ENCODE results near the gene DLGAP5. TPM values are rescaled to one million over a fixed set of nuclear protein-coding genes. Genes with fewer than 3 reads are reported as not detected.
A peak's percentile ranks its signal among the peaks of the same experiment; 100 is the strongest.

The DLGAP5 gene
- total RNA-seq, 1 donor from 2014 or later, result 4.4 TPM

GRCh38 chr14:55180006-55180405 lies 11.4 kb downstream of the DLGAP5 start:
- Histone ChIP-seq H3K27me3 (ENCODE audit: control insufficient read depth, insufficient read depth, low read length) (no peaks in the 10 kb centered on the region), H3K4me3 (ENCODE audit: low read depth, low read length) (no peak overlapping the region), H3K36me3 (ENCODE audit: control insufficient read depth, insufficient read depth, low read length) (no peaks in the 10 kb centered on the region)
- DNase-seq (ENCODE audit: low read depth), result no peak
- TF ChIP-seq CTCF (IDR thresholded peaks at IDR 0.05; ENCODE audit: insufficient read depth, low read length, poor library complexity, severe bottlenecking), result no peak

- no peak overlapping the region for H3K4me3 ChIP-seq (ENCODE audit: low read depth, low read length)
- H3K27me3 ChIP-seq (ENCODE audit: control insufficient read depth, insufficient read depth, low read length), result no peaks in the 10 kb centered on the region
- TF ChIP-seq CTCF (IDR thresholded peaks at IDR 0.05; ENCODE audit: insufficient read depth, low read length, poor library complexity, severe bottlenecking), result no peak
- no peak for DNase-seq (ENCODE audit: low read depth)
- H3K36me3 ChIP-seq (ENCODE audit: control insufficient read depth, insufficient read depth, low read length), result no peaks in the 10 kb centered on the region
Measured at GRCh38 chr14:55170526-55170925, 20.9 kb downstream of the DLGAP5 start.

GRCh38 chr14:55160989-55161388 lies 30.4 kb downstream of the DLGAP5 start:
- no peak for DNase-seq (ENCODE audit: low read depth)
- peak; percentile 35 for TF ChIP-seq CTCF (IDR thresholded peaks at IDR 0.05; ENCODE audit: insufficient read depth, low read length, poor library complexity, severe bottlenecking)
- Histone ChIP-seq H3K27me3 (ENCODE audit: control insufficient read depth, insufficient read depth, low read length) (no peaks in the 10 kb centered on the region), H3K4me3 (ENCODE audit: low read depth, low read length) (no peak overlapping the region), H3K36me3 (ENCODE audit: control insufficient read depth, insufficient read depth, low read length) (no peaks in the 10 kb centered on the region)

GRCh38 chr14:55158412-55158811 lies 33.0 kb downstream of the DLGAP5 start:
- no peak for TF ChIP-seq CTCF (IDR thresholded peaks at IDR 0.05; ENCODE audit: insufficient read depth, low read length, poor library complexity, severe bottlenecking)
- H3K27me3 ChIP-seq (ENCODE audit: control insufficient read depth, insufficient read depth, low read length), result no peaks in the 10 kb centered on the region
- no peaks in the 10 kb centered on the region for H3K36me3 ChIP-seq (ENCODE audit: control insufficient read depth, insufficient read depth, low read length)

GRCh38 chr14:55157080-55157479 lies 34.3 kb downstream of the DLGAP5 start:
- no peak for TF ChIP-seq CTCF (IDR thresholded peaks at IDR 0.05; ENCODE audit: insufficient read depth, low read length, poor library complexity, severe bottlenecking)
- H3K36me3 ChIP-seq (ENCODE audit: control insufficient read depth, insufficient read depth, low read length), result no peaks in the 10 kb centered on the region

More at GRCh38 chr14:55158412-55158811, 33.0 kb downstream of the DLGAP5 start:
- no peak for DNase-seq (ENCODE audit: low read depth)
- H3K4me3 ChIP-seq (ENCODE audit: low read depth, low read length), result no peak overlapping the region

GRCh38 chr14:55153951-55154350 lies 37.4 kb downstream of the DLGAP5 start:
- TF ChIP-seq CTCF (IDR thresholded peaks at IDR 0.05; ENCODE audit: insufficient read depth, low read length, poor library complexity, severe bottlenecking), result no peak
- Histone ChIP-seq H3K4me3 (ENCODE audit: low read depth, low read length) (no peak overlapping the region), H3K27me3 (ENCODE audit: control insufficient read depth, insufficient read depth, low read length) (no peaks in the 10 kb centered on the region), H3K36me3 (ENCODE audit: control insufficient read depth, insufficient read depth, low read length) (no peaks in the 10 kb centered on the region)
- DNase-seq (ENCODE audit: low read depth), result no peak

More at GRCh38 chr14:55157080-55157479, 34.3 kb downstream of the DLGAP5 start:
- no peak overlapping the region for H3K4me3 ChIP-seq (ENCODE audit: low read depth, low read length)
- no peaks in the 10 kb centered on the region for H3K27me3 ChIP-seq (ENCODE audit: control insufficient read depth, insufficient read depth, low read length)
- DNase-seq (ENCODE audit: low read depth), result no peak
